Rectal smooth muscle tissue (tissue), 1 donor: ENCODE data around the gene RCAN3.
"Not testable (repeated sequence)": the region's sequence is repeated elsewhere in the genome, so short reads cannot be mapped to it uniquely, and the experiment has no call there.

Source experiments
- H3K27ac ChIP-seq: one replicate; pipeline ENCODE4 v1.7.0; 2013; ENCODE audit warnings: low read depth, low read length, inconsistent platforms
- H3K27me3 ChIP-seq: one replicate; pipeline ENCODE4 v1.7.0; 2013; ENCODE audit warnings: low read length; ENCODE audit not compliant: control insufficient read depth, insufficient read depth
- H3K36me3 ChIP-seq: one replicate; pipeline ENCODE4 v1.7.0; 2013; ENCODE audit warnings: low read length; ENCODE audit not compliant: control insufficient read depth, insufficient read depth
- H3K4me1 ChIP-seq: one replicate; pipeline ENCODE4 v1.7.0; 2013; ENCODE audit warnings: low read length; ENCODE audit not compliant: control insufficient read depth, insufficient read depth
- H3K4me3 ChIP-seq: one replicate; pipeline ENCODE4 v1.7.0; 2013; ENCODE audit warnings: low read length
- H3K9ac ChIP-seq: one replicate; pipeline ENCODE4 v1.7.0; 2013; ENCODE audit warnings: low read length

Gene RCAN3

DNA sequence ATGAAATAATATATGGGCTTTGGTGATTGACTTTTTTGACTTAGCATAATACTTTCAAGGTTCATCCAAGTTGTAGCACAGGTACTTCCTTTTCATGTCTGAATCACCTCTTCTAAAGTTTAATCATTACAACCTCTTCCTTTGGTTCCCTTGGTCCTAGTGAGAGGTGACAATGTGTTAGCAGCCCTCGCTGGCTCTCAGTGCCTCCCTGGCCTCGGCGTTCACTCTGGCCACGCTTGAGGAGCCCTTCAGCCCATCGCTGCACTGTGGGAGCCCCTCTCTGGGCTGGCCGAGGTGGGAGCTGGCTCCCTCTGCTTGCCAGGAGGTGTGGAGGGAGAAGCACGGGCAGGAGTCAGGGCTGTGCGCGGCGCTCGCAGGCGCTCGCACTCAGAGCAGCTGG lies 13.0 kb upstream of the RCAN3 start:
- no peaks in the 10 kb centered on the region for H3K27me3 ChIP-seq
- no peaks in the 10 kb centered on the region for H3K36me3 ChIP-seq
- H3K27ac ChIP-seq = no peak overlapping the region
- no peaks in the 10 kb centered on the region for H3K4me1 ChIP-seq
- no peak overlapping the region for H3K9ac ChIP-seq
- no peak overlapping the region for H3K4me3 ChIP-seq

- no peaks in the 10 kb centered on the region for H3K36me3 ChIP-seq
- no peak overlapping the region for H3K4me3 ChIP-seq
- no peak overlapping the region for H3K27ac ChIP-seq
- no peaks in the 10 kb centered on the region for H3K27me3 ChIP-seq
- H3K4me1 ChIP-seq = no peaks in the 10 kb centered on the region
- no peak overlapping the region for H3K9ac ChIP-seq
Measured at GRCh38 chr1:24490101-24490781, 12.4 kb upstream of the RCAN3 start.

DNA sequence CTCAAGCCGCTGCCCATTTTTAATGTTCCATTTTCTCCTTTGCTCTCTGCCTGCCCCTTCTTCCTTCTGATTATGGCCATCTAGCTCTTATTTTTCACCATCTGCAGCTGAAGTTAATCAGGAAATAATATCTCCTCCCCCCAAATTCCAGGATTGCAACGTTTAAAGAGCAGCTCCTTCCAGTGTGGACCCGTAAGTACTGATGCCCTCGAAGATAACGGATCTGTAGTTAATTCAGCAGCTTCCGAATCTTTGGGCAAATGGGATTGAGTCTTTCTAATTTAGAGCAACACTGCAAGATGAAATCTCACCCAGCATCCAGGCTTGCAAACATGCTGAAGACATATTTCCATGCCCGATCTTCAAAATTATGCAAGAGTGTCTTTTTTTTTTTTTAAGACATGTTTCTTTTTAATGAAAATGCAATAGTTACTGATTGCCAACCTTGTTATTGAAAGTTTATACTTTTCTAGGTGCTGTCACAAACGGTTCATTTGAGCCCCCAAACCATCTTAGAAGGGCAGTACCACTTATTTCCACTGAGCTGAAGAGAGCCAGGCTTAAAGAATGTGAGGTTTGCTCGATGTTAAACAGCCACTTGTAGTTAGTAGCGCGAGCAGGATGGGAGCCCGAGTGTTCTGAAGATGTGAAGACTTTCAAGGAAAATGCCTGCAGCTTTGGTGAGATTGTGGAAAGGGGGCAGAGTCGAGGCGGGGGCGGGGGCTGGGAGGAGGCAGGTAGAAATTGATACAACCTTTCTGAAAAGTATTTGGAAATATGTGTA lies 10.9 kb upstream of the RCAN3 start:
- Histone ChIP-seq H3K27me3 (no peaks in the 10 kb centered on the region), H3K4me1 (no peaks in the 10 kb centered on the region), H3K27ac (no peak overlapping the region), H3K4me3 (no peak overlapping the region), H3K9ac (no peak overlapping the region), H3K36me3 (no peaks in the 10 kb centered on the region)

DNA sequence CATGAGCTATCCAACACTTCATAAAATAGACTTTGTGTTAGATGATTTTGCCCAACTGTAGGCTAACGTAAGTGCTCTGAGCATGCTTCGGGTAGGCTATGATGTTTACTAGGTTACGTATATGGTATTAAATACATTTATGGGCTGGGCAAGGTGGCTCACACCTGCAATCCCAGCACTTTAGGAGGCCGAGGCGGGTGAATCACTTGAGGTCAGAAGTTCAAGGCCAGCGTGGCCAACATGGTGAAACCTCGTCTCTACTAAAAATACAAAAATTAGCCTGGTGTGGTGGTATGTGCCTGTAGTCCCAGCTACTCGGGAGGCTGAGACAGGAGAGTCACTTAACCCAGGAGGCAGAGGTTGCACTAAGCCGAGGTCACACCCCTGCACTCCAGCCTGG lies 9.7 kb upstream of the RCAN3 start:
- H3K4me3 ChIP-seq, H3K4me1 ChIP-seq, H3K9ac ChIP-seq, H3K27me3 ChIP-seq, H3K36me3 ChIP-seq, H3K27ac ChIP-seq: not testable (repeated sequence)

DNA sequence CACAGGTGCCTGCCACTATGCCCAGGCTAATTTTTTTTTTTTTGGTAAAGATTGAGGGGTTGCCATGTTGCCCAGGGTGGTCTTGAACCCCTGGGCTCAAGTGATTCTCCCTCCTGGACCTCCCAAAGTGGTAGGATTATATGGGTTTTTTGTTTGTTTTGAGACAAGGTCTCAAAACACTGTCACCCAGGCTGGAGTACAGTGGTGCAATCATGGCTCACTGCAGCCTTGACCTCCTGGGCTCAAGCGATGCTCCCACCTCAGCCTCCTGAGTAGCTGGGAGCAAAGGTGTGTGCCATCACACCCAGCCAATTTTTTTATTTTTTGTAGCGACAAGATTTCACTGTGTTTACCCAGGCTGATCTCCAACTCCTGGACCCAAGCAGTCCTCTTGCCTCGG lies 8.9 kb upstream of the RCAN3 start:
- Histone ChIP-seq H3K4me1 (no peaks in the 10 kb centered on the region), H3K36me3 (no peaks in the 10 kb centered on the region), H3K9ac (no peak overlapping the region), H3K27ac (no peak overlapping the region), H3K27me3 (no peaks in the 10 kb centered on the region), H3K4me3 (no peak overlapping the region)

GRCh38 chr1:24498589-24498988 lies 4.0 kb upstream of the RCAN3 start:
- Histone ChIP-seq H3K9ac (no peak overlapping the region), H3K27me3 (no peaks in the 10 kb centered on the region), H3K27ac (no peak overlapping the region), H3K4me3 (no peak overlapping the region), H3K4me1 (no peaks in the 10 kb centered on the region), H3K36me3 (no peaks in the 10 kb centered on the region)

DNA sequence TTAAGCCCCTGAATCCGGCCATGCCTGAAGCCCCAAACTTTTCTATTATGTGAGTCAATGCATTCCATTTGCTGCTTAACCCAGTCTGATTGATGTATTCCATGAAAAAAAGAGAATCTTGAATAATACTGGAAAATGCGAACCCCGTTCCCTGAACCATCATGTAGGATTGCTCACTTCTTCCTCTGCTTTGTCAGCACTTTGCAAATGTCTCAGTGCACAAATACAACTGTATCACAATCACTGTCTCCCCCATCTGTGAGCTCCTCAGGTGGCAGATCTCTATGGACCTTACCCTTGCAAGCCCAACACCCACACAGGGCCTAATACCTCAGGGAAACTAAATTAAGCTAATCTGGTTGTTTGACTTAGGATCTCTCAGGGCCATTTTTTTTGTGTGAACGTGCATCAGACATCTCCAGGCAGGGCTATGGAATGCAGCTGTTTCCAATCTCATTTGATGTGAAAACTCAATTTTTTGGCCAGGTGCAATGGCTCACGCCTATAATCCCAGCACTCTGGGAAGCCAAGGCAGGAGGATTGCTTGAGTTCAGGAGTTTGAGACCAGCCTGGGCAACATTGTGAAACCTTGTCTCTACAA lies 2.1 kb upstream of the RCAN3 start:
- no peaks in the 10 kb centered on the region for H3K36me3 ChIP-seq
- H3K27me3 ChIP-seq = no peaks in the 10 kb centered on the region
- H3K27ac ChIP-seq = no peak overlapping the region
- no peaks in the 10 kb centered on the region for H3K4me1 ChIP-seq
- H3K9ac ChIP-seq = no peak overlapping the region
- H3K4me3 ChIP-seq = no peak overlapping the region

- no peaks in the 10 kb centered on the region for H3K27me3 ChIP-seq
- peak overlapping the region; percentile 75 for H3K4me3 ChIP-seq
- no peaks in the 10 kb centered on the region for H3K4me1 ChIP-seq
- H3K27ac ChIP-seq = peak overlapping the region; percentile 55
- no peaks in the 10 kb centered on the region for H3K36me3 ChIP-seq
- H3K9ac ChIP-seq = no peak overlapping the region
Measured at GRCh38 chr1:24501371-24502064, 1.1 kb upstream of the RCAN3 start.

GRCh38 chr1:24502065-24502708 lies 449 bp upstream of the RCAN3 start:
- Histone ChIP-seq H3K4me3 (peak overlapping the region; percentile 75), H3K4me1 (no peaks in the 10 kb centered on the region), H3K27ac (peak overlapping the region; percentile 55), H3K27me3 (no peaks in the 10 kb centered on the region), H3K9ac (peak overlapping the region; percentile 38), H3K36me3 (no peaks in the 10 kb centered on the region)

DNA sequence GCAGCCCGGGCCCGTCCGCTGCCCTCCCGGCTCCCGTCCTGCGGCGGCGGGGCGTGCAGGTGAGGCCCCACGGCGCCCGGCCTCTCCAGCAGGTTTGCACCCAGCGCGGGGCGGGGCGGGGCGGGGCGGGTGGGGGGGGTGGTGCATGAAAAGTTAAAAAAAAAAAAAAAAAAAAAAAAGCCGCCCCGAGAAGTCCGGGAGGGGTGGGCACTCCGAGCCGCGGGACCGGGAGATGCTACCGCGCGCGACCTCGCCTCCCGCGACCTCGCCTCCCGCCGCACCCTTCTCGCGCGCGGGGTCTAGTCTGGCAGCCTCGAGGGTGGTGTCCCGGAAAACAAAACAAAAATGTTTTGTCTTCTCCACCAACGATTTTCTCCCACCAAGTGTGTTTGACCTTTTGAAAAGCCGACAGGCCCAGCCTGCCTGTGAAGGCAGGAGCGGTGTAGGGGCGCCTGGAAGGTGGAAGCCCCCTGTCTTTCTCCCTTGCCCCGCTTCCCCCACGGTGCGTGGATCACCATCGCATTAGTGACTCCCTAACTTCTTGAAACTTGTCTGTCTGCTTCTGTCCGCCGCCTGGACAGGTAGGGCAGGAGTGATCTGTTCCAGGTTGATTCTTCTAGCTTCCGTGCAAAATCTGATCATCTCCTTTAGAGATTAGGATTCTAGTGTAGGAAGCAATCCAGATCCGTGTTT lies 569 bp downstream of the RCAN3 start:
- Histone ChIP-seq H3K4me3 (peak overlapping the region; percentile 75), H3K27ac (no peak overlapping the region), H3K27me3 (no peaks in the 10 kb centered on the region), H3K36me3 (no peaks in the 10 kb centered on the region), H3K9ac (peak overlapping the region; percentile 16), H3K4me1 (no peaks in the 10 kb centered on the region)

- Histone ChIP-seq H3K4me3 (peak overlapping the region; percentile 75), H3K9ac (no peak overlapping the region), H3K4me1 (no peaks in the 10 kb centered on the region), H3K27me3 (no peaks in the 10 kb centered on the region), H3K36me3 (no peaks in the 10 kb centered on the region), H3K27ac (no peak overlapping the region)
Measured at GRCh38 chr1:24503870-24504523, 1.4 kb downstream of the RCAN3 start.
